T-cell (primary cell): ENCODE results near the gene C1QTNF3. TPM values are rescaled to one million over a fixed set of nuclear protein-coding genes. Genes with fewer than 3 reads are reported as not detected.

Source experiments
- total RNA-seq, 35 experiments: library from RNA in 6 of 35; stranded (reverse) in 6 of 35; fragments of 120-200 nt in 1 of 35; gene quantifications; one replicate each; pipeline versions ENCODE4 v1.2.1 to v1.2.4 and lab custom pipeline; 2013 to 2026

The C1QTNF3 gene
- total RNA-seq, 5 donors from 2014 or later (not counting 1 experiment from before 2014, with no cell fraction given): 5.4 to 10.6 (median 5.7) TPM

Other genes with a start within 250 kb of the C1QTNF3 start
- under 1 TPM in 1 of 5 donors, not detected in 4; 0.03 TPM for gene ADAMTS12, start 151.2 kb downstream of the C1QTNF3 start, total RNA-seq
- gene RXFP3, start 106.8 kb downstream of the C1QTNF3 start, total RNA-seq: not detected
- under 1 TPM in 1 of 5 donors, not detected in 4; 0.20 TPM for gene SLC45A2, start 58.5 kb downstream of the C1QTNF3 start, total RNA-seq
- gene AMACR, start 35.2 kb downstream of the C1QTNF3 start, total RNA-seq: 1 to 10 TPM; 2.6 to 6.9 (median 3.9) TPM